MV-4-11 (cell line): ENCODE data around the gene DGLUCY.
A peak's percentile ranks its signal among the peaks of the same experiment; 100 is the strongest.
"Not testable (repeated sequence)": the region's sequence is repeated elsewhere in the genome, so short reads cannot be mapped to it uniquely, and the experiment has no call there.

Experiments used
- DNase-seq: peaks from one replicate; lab custom pipeline; 2025; lab: John Stamatoyannopoulos, UW

The DGLUCY gene

DNA sequence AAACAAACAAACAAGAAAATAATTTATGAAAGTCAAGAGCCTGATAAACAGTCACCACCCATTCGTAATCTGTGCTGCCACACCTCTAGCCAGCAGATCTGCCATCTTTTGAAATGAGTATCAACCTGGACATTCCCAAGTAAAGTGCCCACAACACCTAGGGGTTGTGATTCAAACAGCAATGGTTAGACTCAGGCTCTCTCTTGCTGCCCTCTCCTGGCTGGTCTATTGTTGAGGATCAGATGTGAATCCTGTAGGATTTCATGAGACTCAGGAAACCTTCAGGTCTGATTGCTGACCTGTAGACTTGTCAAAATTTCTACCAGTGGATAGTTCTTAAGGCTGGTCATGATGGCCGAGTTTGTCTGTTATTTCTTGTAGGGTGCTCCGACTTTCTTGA, 26.8 kb downstream of the DGLUCY start:
- no peak for DNase-seq

GRCh38 chr14:91142214-91142668, 28.4 kb downstream of the DGLUCY start:
- peak; percentile 67 for DNase-seq

GRCh38 chr14:91143862-91144261, 30.0 kb downstream of the DGLUCY start:
- no peak for DNase-seq

DNA sequence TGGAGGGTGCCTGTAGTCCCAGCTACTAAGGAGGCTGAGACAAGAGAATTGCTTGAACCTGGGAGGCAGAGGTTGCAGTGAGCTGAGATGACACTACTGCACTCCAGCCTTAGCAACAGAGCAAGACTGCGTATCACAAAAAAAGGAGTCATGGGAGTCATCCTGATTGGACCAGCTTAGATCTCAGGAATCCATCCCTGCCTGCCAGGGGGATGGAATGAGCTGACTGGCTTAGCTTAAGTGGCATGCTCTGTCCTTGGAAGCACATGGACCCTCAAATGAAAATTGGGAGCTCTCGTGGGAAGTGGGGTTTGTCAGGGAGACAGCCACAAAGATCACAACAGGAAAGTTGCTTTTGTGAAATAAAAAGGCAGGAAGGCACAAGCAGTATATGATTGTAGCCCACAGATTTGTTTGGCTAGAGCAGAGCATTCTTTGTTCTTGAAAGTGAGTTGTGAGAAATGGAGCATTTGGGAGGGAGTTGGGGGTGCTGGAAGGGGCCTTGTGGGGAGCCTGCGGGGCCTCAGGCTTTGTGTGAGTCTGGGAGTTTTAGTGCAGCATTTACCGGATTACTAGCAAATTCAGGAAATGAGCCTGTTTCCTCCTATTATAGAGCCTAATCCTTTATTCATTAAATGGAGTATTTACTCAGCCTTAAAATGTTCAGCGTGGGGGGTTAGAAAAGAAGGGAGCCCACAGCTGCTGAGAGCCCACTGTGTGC, 30.7 kb downstream of the DGLUCY start:
- DNase-seq: no peak

- DNase-seq: no peak
Observed at GRCh38 chr14:91145391-91146160, 31.7 kb downstream of the DGLUCY start.

DNA sequence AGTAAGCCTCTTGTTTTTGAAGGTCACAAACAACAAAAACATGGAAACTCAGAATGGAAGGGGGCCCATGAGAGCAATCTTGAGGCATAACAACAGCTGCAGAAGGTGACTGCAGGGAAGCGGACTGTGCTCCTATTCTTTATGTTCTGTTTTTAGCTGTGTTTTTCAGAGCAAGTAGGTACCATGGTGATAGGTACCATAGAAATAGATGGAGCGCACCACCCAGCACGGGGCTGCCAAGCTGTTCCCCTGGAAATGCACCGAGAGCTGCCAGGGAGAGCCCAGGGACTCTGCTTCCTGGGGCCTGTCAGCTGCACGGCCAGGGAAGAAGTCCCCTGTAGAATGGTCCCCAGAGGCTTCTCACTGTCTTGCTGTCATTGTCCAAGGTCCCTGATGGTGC, 32.8 kb downstream of the DGLUCY start:
- no peak for DNase-seq

GRCh38 chr14:91149462-91149861, 35.6 kb downstream of the DGLUCY start:
- no peak for DNase-seq

GRCh38 chr14:91152499-91152898, 38.6 kb downstream of the DGLUCY start:
- no peak for DNase-seq

- DNase-seq: no peak
Observed at GRCh38 chr14:91153360-91153759, 39.5 kb downstream of the DGLUCY start.

- DNase-seq: peak; percentile 70
Observed at GRCh38 chr14:91154851-91155625, 41.2 kb downstream of the DGLUCY start.

DNA sequence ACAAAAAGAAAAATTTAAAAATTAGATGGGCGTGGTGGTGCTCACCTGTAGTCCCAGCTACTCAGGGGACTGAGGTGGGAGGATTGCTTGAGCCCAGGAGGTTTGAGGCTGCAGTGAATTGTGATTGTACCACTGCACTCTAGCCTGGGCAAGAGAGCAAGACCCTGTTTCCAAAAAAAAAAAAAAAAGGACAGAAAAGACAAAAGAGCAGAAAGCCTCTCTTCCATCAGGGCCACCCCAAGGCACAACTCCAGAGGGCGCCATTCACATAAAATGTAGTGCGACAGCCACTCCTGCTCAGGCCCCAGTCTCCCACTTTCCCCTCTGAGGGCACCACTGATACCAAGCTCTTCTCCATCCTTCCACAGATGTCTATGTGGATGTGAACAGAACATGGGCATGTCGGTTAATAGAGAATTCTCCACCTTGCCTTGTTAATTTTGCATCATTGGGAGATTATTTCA, 41.8 kb downstream of the DGLUCY start:
- DNase-seq: no peak

DNA sequence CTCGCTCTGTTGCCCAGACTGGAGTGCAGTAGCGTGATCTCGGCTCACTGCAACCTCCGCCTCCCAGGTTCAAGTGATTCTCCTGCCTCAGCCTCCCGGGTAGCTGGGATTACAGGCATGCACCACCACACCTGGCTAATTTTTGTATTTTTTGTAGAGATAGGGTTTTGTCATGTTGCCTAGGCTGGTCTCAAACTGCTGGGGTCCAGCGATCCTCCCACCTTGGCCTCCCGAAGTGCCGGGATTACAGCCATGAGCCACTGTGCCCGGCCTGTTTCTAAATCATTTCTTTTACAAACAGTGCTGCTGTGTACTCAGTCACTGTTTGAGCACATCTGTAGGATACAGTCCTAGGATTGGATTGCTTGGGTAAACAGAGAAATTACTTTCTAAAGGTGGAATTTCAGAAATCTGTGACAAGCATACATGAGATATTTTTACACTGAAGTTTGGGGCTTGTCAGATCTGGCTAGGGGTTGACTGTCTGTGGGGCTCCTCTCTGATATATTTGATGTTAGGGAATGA, 42.3 kb downstream of the DGLUCY start:
- not testable (repeated sequence) for DNase-seq

GRCh38 chr14:91156877-91157276, 43.0 kb downstream of the DGLUCY start:
- DNase-seq: not testable (repeated sequence)

DNA sequence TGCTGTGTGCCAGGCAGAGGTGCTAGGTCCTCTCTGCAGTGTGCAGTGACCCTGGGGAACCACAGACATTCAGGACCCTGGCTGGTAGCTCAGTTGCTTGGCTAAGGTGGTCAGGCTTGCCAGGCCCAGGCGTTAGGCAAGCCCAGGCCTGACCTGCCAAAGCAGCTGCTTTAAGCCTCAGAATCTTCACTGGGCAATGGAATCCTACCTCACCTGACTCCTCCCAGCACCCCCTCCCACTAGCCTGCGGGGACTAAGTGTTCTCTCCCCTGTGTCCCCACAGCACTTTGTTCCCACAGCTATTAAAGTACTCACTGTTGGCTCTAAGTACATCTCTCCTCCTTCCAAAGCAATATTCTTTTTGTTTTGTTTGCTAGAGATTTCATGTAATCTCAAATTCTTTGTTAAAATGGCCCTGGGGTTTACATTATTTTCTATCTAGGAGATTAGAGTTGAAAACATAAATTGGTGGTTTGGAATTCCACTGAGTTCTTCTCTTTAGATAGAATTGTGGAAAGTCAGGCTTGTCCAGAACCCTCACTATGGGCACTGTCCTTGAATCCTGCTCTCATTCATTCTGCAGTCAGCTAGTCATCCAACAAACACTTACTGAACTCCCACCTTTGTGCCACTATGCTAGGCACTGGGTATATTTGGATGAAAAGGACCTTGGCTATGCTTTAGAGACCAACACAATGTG, 44.4 kb downstream of the DGLUCY start:
- DNase-seq: no peak

DNA sequence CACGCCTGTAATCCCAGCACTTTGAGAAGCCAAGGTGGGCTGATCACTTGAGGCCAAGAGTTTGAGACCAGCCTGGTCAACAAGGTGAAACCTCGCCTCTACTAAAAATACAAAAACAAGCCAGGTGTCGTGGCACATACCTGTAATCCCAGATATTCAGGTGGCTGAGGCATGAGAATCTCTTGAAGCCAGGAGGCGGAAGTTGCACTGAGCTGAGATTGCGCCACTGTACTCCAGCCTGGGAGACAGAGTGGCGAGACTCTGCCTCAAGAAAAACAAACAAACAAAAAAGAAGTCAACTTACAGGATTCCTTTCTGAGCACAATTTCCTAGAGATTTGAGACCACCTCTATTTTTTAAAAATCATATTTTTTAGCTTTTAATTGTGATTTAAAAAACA, 45.3 kb downstream of the DGLUCY start:
- no peak for DNase-seq

- DNase-seq: no peak
Observed at GRCh38 chr14:91159906-91160305, 46.0 kb downstream of the DGLUCY start.

GRCh38 chr14:91163316-91163715, 49.4 kb downstream of the DGLUCY start:
- DNase-seq: no peak

GRCh38 chr14:91164676-91165075, 50.8 kb downstream of the DGLUCY start:
- no peak for DNase-seq

- no peak for DNase-seq
Observed at GRCh38 chr14:91167380-91167770, 53.5 kb downstream of the DGLUCY start.

DNA sequence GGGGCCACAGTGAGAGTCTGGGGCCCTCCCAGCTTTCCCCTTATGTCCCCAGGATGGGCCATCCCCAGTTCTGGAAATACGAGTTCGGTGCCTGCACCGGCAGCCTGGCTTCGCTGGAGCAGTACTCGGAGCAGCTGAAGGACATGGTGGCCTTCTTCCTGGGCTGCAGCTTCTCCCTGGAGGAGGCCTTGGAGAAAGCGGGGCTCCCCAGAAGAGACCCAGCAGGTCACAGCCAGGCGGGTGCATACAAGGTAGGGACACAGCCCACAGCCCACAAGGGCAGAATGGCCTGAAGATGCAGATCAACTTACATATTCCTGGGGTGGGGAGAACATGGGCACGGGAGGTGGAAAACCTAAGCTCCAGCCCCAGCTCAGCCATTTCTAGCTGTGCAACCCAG, 56.1 kb downstream of the DGLUCY start:
- no peak for DNase-seq

- no peak for DNase-seq
Observed at GRCh38 chr14:91170504-91171121, 56.7 kb downstream of the DGLUCY start.
